Thoracic aorta (tissue), 2 donors: Measurements from ENCODE around the gene MRGPRD. TPM values are rescaled to one million over a fixed set of nuclear protein-coding genes. Genes with fewer than 3 reads are reported as not detected.

Experiments used
- ATAC-seq: fragments of 150-250 bp; one replicate; pipeline ENCODE4 v1.8.0; 2017; ENCODE audit warnings: low read depth; ENCODE audit not compliant: insufficient number of reproducible peaks, low FRiP score
- DNase-seq: peaks from one replicate; pipeline ENCODE4 v3.0.0-alpha.2; 2020; ENCODE audit warnings: low spot score
- H3K27ac ChIP-seq, 2 donors: fragments of 200-600 bp; sonication (generic); 1 replicate in 1 of 2; 2 replicates in 1 of 2; pipeline ENCODE4 v1.5.1; 2016; ENCODE audit warnings: mild to moderate bottlenecking in 2 of 2, moderate library complexity in 2 of 2
- H3K27me3 ChIP-seq: fragments of 200-600 bp; sonication (generic); replicated peaks from 2 replicates; pipeline ENCODE4 v1.6.0; 2016; ENCODE audit warnings: mild to moderate bottlenecking; ENCODE audit not compliant: insufficient read depth
- H3K36me3 ChIP-seq: fragments of 200-600 bp; sonication (generic); one replicate; pipeline ENCODE4 v1.5.1; 2016
- H3K4me1 ChIP-seq, 2 donors: fragments of 200-600 bp; sonication (generic); 1 replicate in 1 of 2; 2 replicates in 1 of 2; pipeline versions ENCODE4 v1.5.1 to v1.6.0; 2016; ENCODE audit warnings: low read depth in 2 of 2, mild to moderate bottlenecking in 1 of 2; ENCODE audit not compliant: control insufficient read depth in 1 of 2
- H3K4me3 ChIP-seq: fragments of 200-600 bp; sonication (generic); 2 replicates; pipeline ENCODE4 v1.5.1; 2016; ENCODE audit warnings: mild to moderate bottlenecking
- H3K9me3 ChIP-seq: fragments of 200-600 bp; sonication (generic); 2 replicates; pipeline ENCODE4 v1.5.1; 2016
- total RNA-seq, 2 donors: library from RNA; depleted of rRNA; stranded (reverse); fragments of >200 nt; gene quantifications; one replicate each; pipeline versions ENCODE4 v1.1.0 to v1.2.3, GENCODE V29; 2016
- TF ChIP-seq, protein P1 (sequence below): fragments of 200-600 bp; sonication (generic); IDR thresholded peaks from one replicate; pipeline ENCODE4 v1.5.1; 2019; ENCODE audit warnings: antibody characterized with exemption

MRGPRD gene
- total RNA-seq, 2 donors from 2014 or later = 5.0 TPM; not detected in 1

DNA sequence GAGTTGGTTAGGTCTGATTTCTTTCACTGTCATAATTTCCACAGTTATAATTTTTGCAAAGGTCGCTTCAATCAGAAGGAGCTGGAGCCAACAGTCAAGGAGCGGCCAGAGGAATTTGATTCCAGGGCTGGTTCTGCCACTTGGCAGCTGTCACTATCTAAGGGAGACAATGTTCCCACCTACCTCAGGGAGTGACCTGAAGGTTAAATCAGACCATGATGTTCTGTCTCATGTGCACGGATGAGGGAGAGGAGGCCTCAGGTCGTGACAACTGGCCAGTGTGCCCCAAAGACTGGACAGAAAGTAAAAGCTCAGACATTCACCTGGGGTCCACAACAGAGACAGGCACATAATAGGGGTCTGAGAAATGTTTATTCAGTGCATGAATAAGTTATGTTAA, 7.6 kb downstream of the MRGPRD start:
- H3K9me3 ChIP-seq = no peaks in the 10 kb centered on the region
- peaks cover 0 to 36% of the 10 kb centered on the region in 2 donors for H3K4me1 ChIP-seq
- DNase-seq (no peak), ATAC-seq (no peak)
- no peaks in the 10 kb centered on the region for H3K36me3 ChIP-seq
- TF ChIP-seq, protein P1, sequence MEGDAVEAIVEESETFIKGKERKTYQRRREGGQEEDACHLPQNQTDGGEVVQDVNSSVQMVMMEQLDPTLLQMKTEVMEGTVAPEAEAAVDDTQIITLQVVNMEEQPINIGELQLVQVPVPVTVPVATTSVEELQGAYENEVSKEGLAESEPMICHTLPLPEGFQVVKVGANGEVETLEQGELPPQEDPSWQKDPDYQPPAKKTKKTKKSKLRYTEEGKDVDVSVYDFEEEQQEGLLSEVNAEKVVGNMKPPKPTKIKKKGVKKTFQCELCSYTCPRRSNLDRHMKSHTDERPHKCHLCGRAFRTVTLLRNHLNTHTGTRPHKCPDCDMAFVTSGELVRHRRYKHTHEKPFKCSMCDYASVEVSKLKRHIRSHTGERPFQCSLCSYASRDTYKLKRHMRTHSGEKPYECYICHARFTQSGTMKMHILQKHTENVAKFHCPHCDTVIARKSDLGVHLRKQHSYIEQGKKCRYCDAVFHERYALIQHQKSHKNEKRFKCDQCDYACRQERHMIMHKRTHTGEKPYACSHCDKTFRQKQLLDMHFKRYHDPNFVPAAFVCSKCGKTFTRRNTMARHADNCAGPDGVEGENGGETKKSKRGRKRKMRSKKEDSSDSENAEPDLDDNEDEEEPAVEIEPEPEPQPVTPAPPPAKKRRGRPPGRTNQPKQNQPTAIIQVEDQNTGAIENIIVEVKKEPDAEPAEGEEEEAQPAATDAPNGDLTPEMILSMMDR = no peak
- no peak overlapping the region for H3K4me3 ChIP-seq
- no peak overlapping the region for H3K27ac ChIP-seq
- H3K27me3 ChIP-seq = peaks cover 5% of the 10 kb centered on the region

DNA sequence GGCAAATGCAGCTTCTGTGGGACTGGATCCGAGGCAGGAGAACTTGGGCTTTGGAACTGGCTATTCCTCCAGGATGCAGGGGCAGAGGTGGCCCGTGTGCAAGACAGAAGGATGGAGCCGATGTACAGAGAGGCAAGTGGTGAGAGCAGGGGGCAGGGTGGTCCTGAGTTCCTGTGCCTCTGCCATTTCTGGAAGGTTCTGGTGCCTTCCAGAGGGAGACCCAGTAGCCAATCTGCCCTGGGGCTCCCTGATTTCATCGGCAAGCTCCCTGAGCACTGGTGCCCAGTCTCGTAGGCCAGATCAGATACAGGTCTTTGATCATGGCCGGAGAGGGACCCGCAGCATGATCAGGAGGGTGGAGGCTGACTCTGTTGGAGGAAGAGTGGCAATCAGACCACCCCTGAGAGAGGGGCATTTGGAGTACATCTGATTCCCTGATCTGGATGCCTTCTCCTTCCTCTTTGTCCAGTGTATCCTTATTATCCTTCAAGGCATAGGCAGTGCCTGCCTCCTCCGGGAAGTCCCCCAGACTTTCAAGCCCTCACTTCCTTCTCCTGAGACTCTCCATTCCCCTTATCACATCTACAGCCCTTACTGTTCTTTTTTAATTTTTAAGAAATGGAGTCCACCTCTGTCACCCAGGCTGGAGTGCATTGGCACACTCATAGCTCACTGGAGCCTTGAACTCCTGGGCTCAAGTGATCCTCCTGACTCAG, 9.7 kb downstream of the MRGPRD start:
- no peak for DNase-seq
- no peaks in the 10 kb centered on the region for H3K9me3 ChIP-seq
- peaks cover 0 to 23% of the 10 kb centered on the region in 2 donors for H3K4me1 ChIP-seq
- no peak overlapping the region for H3K27ac ChIP-seq
- H3K27me3 ChIP-seq = peaks cover 5% of the 10 kb centered on the region
- TF ChIP-seq, protein P1 = no peak
- H3K4me3 ChIP-seq = no peak overlapping the region
- H3K36me3 ChIP-seq = no peaks in the 10 kb centered on the region
- no peak for ATAC-seq

DNA sequence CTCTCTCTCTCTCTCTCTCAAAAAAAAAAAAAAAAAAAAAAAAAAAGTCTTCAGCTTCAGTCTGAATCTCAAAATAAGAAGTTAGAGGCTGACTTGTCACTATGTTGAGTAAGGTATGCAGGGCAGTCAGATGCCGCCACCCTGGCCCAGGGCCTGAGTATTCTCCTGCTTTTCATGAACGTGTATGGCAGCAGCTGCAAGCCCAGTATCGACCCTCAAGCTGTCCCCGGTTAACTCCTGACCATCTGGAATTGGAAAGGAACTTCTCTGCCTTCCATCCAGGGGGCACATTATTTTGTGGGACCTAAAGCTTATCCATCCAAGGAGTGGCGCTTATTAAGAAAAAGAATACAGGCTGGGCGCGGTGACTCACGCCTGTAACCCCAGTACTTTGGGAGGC, 11.4 kb downstream of the MRGPRD start:
- Histone ChIP-seq H3K27ac (no peak overlapping the region), H3K27me3 (peaks cover 5% of the 10 kb centered on the region), H3K36me3 (no peaks in the 10 kb centered on the region), H3K4me1 (peaks cover 0 to 9% of the 10 kb centered on the region in 2 donors), H3K9me3 (no peaks in the 10 kb centered on the region), H3K4me3 (no peak overlapping the region)
- ATAC-seq (no peak), DNase-seq (no peak)
- TF ChIP-seq, protein P1 = no peak

DNA sequence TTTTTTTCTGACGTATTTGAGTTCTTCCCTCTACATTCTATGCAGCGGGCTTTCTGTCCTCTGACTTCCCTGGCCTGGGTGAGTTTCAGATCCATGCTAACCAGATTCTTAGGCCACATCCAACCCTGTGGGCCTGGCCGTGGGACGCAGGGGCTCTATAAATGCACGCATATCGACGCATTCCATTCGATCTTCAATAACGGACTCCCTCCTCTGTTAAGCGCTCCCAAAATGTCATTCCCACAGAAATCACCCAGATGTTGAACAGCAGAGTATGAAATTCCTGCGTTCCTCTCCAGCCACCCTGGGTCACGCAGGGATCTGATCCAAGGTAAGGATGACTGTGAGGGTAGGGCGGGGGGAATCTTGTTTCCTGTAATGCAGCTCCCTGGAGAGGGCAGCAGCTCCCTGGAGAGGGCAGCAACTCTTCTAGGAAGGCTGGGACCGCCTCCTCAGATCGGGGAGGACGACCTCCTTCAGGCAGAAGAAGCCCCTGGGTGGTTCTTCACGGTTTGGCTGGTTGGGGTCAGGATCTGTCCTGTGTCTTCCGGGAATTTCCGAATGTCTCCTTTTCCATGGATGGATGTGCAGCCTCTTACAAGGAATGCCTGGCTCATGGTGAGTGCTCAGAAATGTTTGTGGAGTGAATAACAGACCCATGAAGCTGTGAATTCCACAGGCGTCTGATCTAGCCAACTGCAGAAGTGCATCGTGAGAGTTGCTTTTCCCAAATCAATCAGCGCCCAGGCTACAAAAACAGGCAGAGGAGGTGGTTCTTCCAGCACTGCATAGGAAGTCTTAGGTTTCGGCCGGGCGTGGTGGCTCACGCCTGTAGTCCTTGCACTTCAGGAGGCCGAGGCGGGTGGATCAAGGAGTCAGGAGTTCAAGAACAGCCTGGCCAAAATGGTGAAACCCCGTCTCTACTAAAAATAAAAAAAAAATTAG, 12.2 kb downstream of the MRGPRD start:
- H3K9me3 ChIP-seq = no peaks in the 10 kb centered on the region
- ATAC-seq (no peak), DNase-seq (no peak)
- TF ChIP-seq, protein P1 = no peak
- H3K27ac ChIP-seq = no peak overlapping the region
- peaks cover 0 to 7% of the 10 kb centered on the region in 2 donors for H3K4me1 ChIP-seq
- no peak overlapping the region for H3K4me3 ChIP-seq
- H3K36me3 ChIP-seq = no peaks in the 10 kb centered on the region
- H3K27me3 ChIP-seq = peaks cover 5% of the 10 kb centered on the region
